BLaER1 (cell line): Measurements from ENCODE around the gene PRKCA.
A peak's percentile ranks its signal among the peaks of the same experiment; 100 is the strongest.

Source experiments
- H3K27ac ChIP-seq: shearing (Covaris generic); formaldehyde crosslinking; 2 replicates; pipeline ENCODE4 v1.8.1; 2022
- H3K27me3 ChIP-seq: shearing (Covaris generic); formaldehyde crosslinking; 2 replicates; pipeline ENCODE4 v1.8.1; 2022
- H3K36me3 ChIP-seq: shearing (Covaris generic); formaldehyde crosslinking; 2 replicates; pipeline ENCODE4 v1.8.1; 2022
- H3K4me1 ChIP-seq: shearing (Covaris generic); formaldehyde crosslinking; 2 replicates; pipeline ENCODE4 v1.8.1; 2022
- H3K4me2 ChIP-seq: shearing (Covaris generic); formaldehyde crosslinking; 2 replicates; pipeline ENCODE4 v1.8.1; 2022
- H3K4me3 ChIP-seq: shearing (Covaris generic); formaldehyde crosslinking; 2 replicates; pipeline ENCODE4 v1.8.1; 2022
- H3K9ac ChIP-seq: shearing (Covaris generic); formaldehyde crosslinking; 2 replicates; pipeline ENCODE4 v1.8.1; 2022
- H3K9me3 ChIP-seq: shearing (Covaris generic); formaldehyde crosslinking; 2 replicates; pipeline ENCODE4 v1.8.1; 2022
- H4K20me1 ChIP-seq: shearing (Covaris generic); formaldehyde crosslinking; 2 replicates; pipeline ENCODE4 v1.8.1; 2022
- Cebpa-rat ChIP-seq: shearing (Covaris generic); IDR thresholded peaks from 2 replicates; pipeline ENCODE4 v1.8.1; 2022

The PRKCA gene

GRCh38 chr17:66812571-66812970, 510.2 kb downstream of the PRKCA start:
- H3K4me2 ChIP-seq, result peak overlapping the region; percentile 59
- H3K27me3 ChIP-seq, result no peaks in the 10 kb centered on the region
- H3K9ac ChIP-seq, result no peak overlapping the region
- TF ChIP-seq Cebpa-rat, result no peak
- H3K4me1 ChIP-seq, result peaks cover 62% of the 10 kb centered on the region
- no peaks in the 10 kb centered on the region for H3K36me3 ChIP-seq
- H3K4me3 ChIP-seq, result no peak overlapping the region
- H4K20me1 ChIP-seq, result no peaks in the 10 kb centered on the region
- peaks cover 9% of the 10 kb centered on the region for H3K9me3 ChIP-seq
- no peak overlapping the region for H3K27ac ChIP-seq

DNA sequence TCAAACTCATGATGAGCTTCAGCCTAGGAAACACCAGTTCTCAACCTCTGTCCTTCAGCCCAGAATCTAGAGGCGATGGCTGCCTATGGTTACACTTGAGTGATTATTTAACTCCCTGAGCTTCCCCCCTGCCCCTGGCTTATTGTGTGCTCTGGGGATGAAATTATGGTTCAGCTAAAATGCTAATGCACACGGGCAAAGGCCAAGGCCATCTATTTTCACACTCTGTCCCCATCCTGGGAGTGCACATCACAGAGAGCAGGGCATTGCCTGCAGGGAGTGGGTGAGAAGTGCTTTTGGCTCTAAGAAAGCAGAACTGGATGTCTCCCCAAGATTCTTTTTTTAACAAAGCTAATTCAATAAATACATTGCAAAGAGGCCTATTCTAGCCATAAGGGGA, 510.9 kb downstream of the PRKCA start:
- H3K4me1 ChIP-seq, result peaks cover 55% of the 10 kb centered on the region
- TF ChIP-seq Cebpa-rat, result no peak

DNA sequence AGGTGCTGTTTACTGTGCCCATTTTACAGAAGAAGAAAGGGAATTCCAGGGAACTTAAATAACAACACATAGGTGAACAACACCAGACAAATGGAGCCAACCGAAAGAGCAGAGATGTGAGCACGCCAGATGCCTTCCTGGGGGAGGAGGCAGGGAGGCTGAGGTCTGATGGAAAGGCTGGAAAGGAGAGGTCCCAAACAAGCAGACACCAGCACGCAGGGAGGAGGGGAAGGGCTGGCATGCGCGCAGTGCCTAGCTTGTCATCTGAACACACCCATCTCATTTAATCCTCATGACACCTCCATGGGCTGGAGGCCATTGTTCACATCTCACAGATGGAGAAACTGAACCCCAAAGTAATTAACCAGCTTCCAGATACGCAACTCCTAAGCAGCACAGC, 511.6 kb downstream of the PRKCA start:
- H3K4me2 ChIP-seq, result peak overlapping the region; percentile 59; the same call in 1 of the 2 replicates
- H3K4me3 ChIP-seq, result no peak overlapping the region
- TF ChIP-seq Cebpa-rat, result no peak
- H3K27me3 ChIP-seq, result no peaks in the 10 kb centered on the region
- H3K36me3 ChIP-seq, result no peaks in the 10 kb centered on the region
- H3K4me1 ChIP-seq, result peaks cover 48% of the 10 kb centered on the region
- H4K20me1 ChIP-seq, result no peaks in the 10 kb centered on the region
- peaks cover 20% of the 10 kb centered on the region for H3K9me3 ChIP-seq
- no peak overlapping the region for H3K9ac ChIP-seq
- no peak overlapping the region for H3K27ac ChIP-seq

More for the DNA sequence above, 510.9 kb downstream of the PRKCA start:
- Histone ChIP-seq H3K4me2 (peak overlapping the region; percentile 59), H3K27me3 (no peaks in the 10 kb centered on the region), H3K4me3 (no peak overlapping the region), H3K27ac (peak overlapping the region; percentile 35; the same call in 1 of the 2 replicates), H4K20me1 (no peaks in the 10 kb centered on the region), H3K9me3 (peaks cover 17% of the 10 kb centered on the region), H3K36me3 (no peaks in the 10 kb centered on the region), H3K9ac (no peak overlapping the region)

DNA sequence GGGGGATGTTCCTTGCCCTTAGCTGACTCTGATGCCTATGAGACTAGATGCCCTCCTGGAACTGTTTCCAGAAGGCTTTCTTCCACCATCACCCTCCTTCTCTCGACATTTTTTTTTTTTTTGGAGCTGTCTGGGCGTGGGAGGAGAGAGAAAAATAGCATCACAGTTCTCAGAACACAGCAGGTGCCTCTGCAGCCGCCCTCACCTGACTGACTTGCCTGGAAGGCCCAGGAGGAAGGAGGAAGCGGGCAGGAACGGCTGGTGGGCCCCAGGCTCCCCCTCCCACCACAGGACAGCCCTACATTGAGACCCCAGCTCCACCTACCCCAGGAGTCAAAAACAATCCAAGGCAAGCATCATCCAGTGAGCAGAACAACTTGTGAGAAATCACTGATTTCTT, 512.2 kb downstream of the PRKCA start:
- Histone ChIP-seq H3K36me3 (no peaks in the 10 kb centered on the region), H3K9ac (no peak overlapping the region), H4K20me1 (no peaks in the 10 kb centered on the region)

GRCh38 chr17:66817750-66818149, 515.3 kb downstream of the PRKCA start:
- H3K9me3 ChIP-seq, result peaks cover 20% of the 10 kb centered on the region

More for the DNA sequence above, 512.2 kb downstream of the PRKCA start:
- H3K27me3 ChIP-seq, result no peaks in the 10 kb centered on the region
- H3K4me2 ChIP-seq, result no peak overlapping the region
- H3K4me1 ChIP-seq, result peaks cover 42% of the 10 kb centered on the region
- H3K4me3 ChIP-seq, result no peak overlapping the region
- no peak overlapping the region for H3K27ac ChIP-seq
- peaks cover 20% of the 10 kb centered on the region for H3K9me3 ChIP-seq
- no peak for TF ChIP-seq Cebpa-rat

GRCh38 chr17:66819466-66819865, 517.1 kb downstream of the PRKCA start:
- H3K4me1 ChIP-seq, result no peaks in the 10 kb centered on the region
- no peaks in the 10 kb centered on the region for H4K20me1 ChIP-seq
- H3K36me3 ChIP-seq, result no peaks in the 10 kb centered on the region
- H3K27me3 ChIP-seq, result no peaks in the 10 kb centered on the region
- no peak for TF ChIP-seq Cebpa-rat
- H3K4me3 ChIP-seq, result no peak overlapping the region
- peaks cover 20% of the 10 kb centered on the region for H3K9me3 ChIP-seq
- no peak overlapping the region for H3K4me2 ChIP-seq
- H3K9ac ChIP-seq, result no peak overlapping the region
- H3K27ac ChIP-seq, result no peak overlapping the region

More at GRCh38 chr17:66817750-66818149, 515.3 kb downstream of the PRKCA start:
- Histone ChIP-seq H3K27ac (no peak overlapping the region), H3K27me3 (no peaks in the 10 kb centered on the region), H3K36me3 (no peaks in the 10 kb centered on the region), H3K4me1 (peaks cover 13% of the 10 kb centered on the region), H3K4me3 (no peak overlapping the region), H3K4me2 (no peak overlapping the region), H3K9ac (no peak overlapping the region), H4K20me1 (no peaks in the 10 kb centered on the region)
- TF ChIP-seq Cebpa-rat, result no peak

GRCh38 chr17:66822009-66822408, 519.6 kb downstream of the PRKCA start:
- no peaks in the 10 kb centered on the region for H3K4me1 ChIP-seq
- no peak for TF ChIP-seq Cebpa-rat
- H3K27me3 ChIP-seq, result no peaks in the 10 kb centered on the region
- H3K9me3 ChIP-seq, result peaks cover 19% of the 10 kb centered on the region
- no peaks in the 10 kb centered on the region for H4K20me1 ChIP-seq
- H3K36me3 ChIP-seq, result no peaks in the 10 kb centered on the region
- no peak overlapping the region for H3K4me3 ChIP-seq
- no peak overlapping the region for H3K4me2 ChIP-seq
- H3K9ac ChIP-seq, result no peak overlapping the region
- H3K27ac ChIP-seq, result no peak overlapping the region

- H3K4me3 ChIP-seq, result no peak overlapping the region
- peaks cover 25% of the 10 kb centered on the region for H3K4me1 ChIP-seq
- no peak for TF ChIP-seq Cebpa-rat
- H3K36me3 ChIP-seq, result no peaks in the 10 kb centered on the region
- H3K27me3 ChIP-seq, result peaks cover 9% of the 10 kb centered on the region
- H3K27ac ChIP-seq, result no peak overlapping the region
- H3K4me2 ChIP-seq, result no peak overlapping the region
- H3K9ac ChIP-seq, result no peak overlapping the region
- 0 out of 2 replicates have a peak, but pooled peaks cover 4% of the 10 kb centered on the region for H3K9me3 ChIP-seq
- peaks cover 21% of the 10 kb centered on the region for H4K20me1 ChIP-seq
These were observed 524.4 kb downstream of the PRKCA start for GRCh38 chr17:66826856-66827255.

GRCh38 chr17:66829386-66829864, 527.0 kb downstream of the PRKCA start:
- Histone ChIP-seq H4K20me1 (peaks cover 21% of the 10 kb centered on the region), H3K9ac (no peak overlapping the region), H3K4me3 (no peak overlapping the region), H3K4me2 (peak overlapping the region; percentile 67), H3K27me3 (peaks cover 11% of the 10 kb centered on the region), H3K36me3 (no peaks in the 10 kb centered on the region), H3K9me3 (0 out of 2 replicates have a peak, but pooled peaks cover 4% of the 10 kb centered on the region), H3K4me1 (peaks cover 27% of the 10 kb centered on the region), H3K27ac (no peak overlapping the region)
- TF ChIP-seq Cebpa-rat, result no peak

DNA sequence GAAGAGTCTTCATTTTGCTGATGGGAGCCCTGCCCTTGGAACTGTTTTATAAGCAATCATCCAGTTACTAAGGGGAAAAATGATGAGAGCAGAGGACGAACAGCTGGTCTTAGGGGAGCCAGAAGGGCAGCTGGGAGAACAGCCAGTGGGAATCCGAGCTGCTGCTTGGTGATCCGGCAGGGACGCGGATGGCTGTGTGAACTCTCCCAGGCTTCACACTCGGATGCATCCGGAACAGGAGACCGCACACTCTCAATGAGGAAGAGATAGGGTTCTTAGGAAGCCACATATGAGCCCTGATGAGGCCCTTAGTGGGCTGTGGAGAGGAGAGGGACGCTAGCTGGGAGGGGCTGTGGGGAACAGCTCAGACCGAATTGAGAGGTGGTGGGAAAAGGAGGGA, 527.5 kb downstream of the PRKCA start:
- Histone ChIP-seq H3K9ac (no peak overlapping the region), H3K4me1 (peaks cover 31% of the 10 kb centered on the region), H3K27me3 (peaks cover 12% of the 10 kb centered on the region), H3K4me3 (no peak overlapping the region), H3K9me3 (0 out of 2 replicates have a peak, but pooled peaks cover 4% of the 10 kb centered on the region), H3K4me2 (peak overlapping the region; percentile 67), H3K27ac (no peak overlapping the region), H4K20me1 (peaks cover 21% of the 10 kb centered on the region), H3K36me3 (no peaks in the 10 kb centered on the region)
- TF ChIP-seq Cebpa-rat, result no peak

- peaks cover 36% of the 10 kb centered on the region for H3K4me1 ChIP-seq
- peak overlapping the region; percentile 67 for H3K4me2 ChIP-seq
- no peak for TF ChIP-seq Cebpa-rat
- no peak overlapping the region for H3K27ac ChIP-seq
- H3K36me3 ChIP-seq, result no peaks in the 10 kb centered on the region
- H3K4me3 ChIP-seq, result no peak overlapping the region
- peaks cover 21% of the 10 kb centered on the region for H4K20me1 ChIP-seq
- no peak overlapping the region for H3K9ac ChIP-seq
- peaks cover 12% of the 10 kb centered on the region for H3K27me3 ChIP-seq
- 0 out of 2 replicates have a peak, but pooled peaks cover 4% of the 10 kb centered on the region for H3K9me3 ChIP-seq
These were observed 528.0 kb downstream of the PRKCA start for GRCh38 chr17:66830451-66830850.
